ENCODE measurements around the gene FAM83D. TPM values are rescaled to one million over a fixed set of nuclear protein-coding genes. Genes with fewer than 3 reads are reported as not detected.

Gene FAM83D, protein sequence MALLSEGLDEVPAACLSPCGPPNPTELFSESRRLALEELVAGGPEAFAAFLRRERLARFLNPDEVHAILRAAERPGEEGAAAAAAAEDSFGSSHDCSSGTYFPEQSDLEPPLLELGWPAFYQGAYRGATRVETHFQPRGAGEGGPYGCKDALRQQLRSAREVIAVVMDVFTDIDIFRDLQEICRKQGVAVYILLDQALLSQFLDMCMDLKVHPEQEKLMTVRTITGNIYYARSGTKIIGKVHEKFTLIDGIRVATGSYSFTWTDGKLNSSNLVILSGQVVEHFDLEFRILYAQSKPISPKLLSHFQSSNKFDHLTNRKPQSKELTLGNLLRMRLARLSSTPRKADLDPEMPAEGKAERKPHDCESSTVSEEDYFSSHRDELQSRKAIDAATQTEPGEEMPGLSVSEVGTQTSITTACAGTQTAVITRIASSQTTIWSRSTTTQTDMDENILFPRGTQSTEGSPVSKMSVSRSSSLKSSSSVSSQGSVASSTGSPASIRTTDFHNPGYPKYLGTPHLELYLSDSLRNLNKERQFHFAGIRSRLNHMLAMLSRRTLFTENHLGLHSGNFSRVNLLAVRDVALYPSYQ
- total RNA-seq = 10 to 100 TPM; 24.9 to 25.6 TPM

DNA sequence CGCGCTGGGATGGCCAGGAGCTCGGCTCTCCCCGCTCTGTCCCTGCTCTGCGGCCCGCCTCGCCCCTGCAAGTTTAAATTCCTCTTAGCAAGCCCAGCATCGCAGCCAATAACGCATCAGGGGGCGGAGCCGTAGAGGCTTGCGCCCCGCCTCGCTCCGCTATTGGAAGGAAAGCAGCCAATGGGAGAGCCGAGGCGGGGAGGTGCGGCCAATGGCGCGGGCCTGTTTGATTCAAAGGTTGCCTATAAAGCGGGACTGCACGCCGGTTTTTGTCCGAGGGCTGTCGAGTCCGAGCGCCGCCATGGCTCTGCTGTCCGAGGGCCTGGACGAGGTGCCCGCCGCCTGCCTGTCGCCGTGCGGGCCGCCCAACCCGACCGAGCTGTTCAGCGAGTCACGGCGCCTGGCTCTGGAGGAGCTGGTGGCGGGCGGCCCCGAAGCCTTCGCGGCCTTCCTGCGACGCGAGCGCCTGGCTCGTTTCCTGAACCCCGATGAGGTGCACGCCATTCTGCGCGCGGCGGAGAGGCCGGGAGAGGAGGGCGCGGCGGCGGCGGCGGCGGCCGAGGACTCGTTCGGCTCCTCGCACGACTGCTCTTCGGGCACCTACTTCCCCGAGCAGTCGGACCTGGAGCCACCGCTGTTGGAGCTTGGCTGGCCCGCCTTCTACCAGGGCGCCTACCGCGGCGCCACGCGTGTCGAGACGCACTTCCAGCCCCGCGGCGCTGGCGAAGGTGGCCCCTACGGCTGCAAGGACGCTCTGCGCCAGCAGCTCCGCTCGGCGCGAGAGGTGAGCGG, at the start of gene FAM83D:
Gene FAM83D, plus strand, starts transcription at position 276 of the 792 bp plus-strand sequence. Its CDS starts 26 bp downstream, at position 302.
- ATAC-seq (peak; percentile 95), DNase-seq (peak; percentile 98)
- no peaks in the 10 kb centered on the region for H3K27me3 Mint-ChIP-seq (ENCODE audit: low read depth)
- no peaks in the 10 kb centered on the region for H3K9me3 Mint-ChIP-seq (ENCODE audit: insufficient read depth)
- H3K36me3 Mint-ChIP-seq (ENCODE audit: low read depth) = peaks cover 42% of the 10 kb centered on the region
- peak within 1 kb of the TSS; percentile 84 for H3K27ac Mint-ChIP-seq
- CTCF ChIA-PET = interaction anchor here (0.6 to 4.6 kb wide), 24 partner anchors 9 to 127 kb away, joined by 3 to 40 read pairs (median 4); partner anchors contain the start of genes DHX35 and PPP1R16B
- POLR2A ChIA-PET = interaction anchor here (0.6 to 3.2 kb wide), 10 partner anchors 13 to 367 kb away, joined by 3 to 25 read pairs (median 3); partner anchors contain the start of genes DHX35 and PPP1R16B
- peaks cover 38% of the 10 kb centered on the region for H3K4me1 Mint-ChIP-seq (ENCODE audit: low read depth)
- peak within 1 kb of the TSS; percentile 91 for H3K4me3 Mint-ChIP-seq

DNA sequence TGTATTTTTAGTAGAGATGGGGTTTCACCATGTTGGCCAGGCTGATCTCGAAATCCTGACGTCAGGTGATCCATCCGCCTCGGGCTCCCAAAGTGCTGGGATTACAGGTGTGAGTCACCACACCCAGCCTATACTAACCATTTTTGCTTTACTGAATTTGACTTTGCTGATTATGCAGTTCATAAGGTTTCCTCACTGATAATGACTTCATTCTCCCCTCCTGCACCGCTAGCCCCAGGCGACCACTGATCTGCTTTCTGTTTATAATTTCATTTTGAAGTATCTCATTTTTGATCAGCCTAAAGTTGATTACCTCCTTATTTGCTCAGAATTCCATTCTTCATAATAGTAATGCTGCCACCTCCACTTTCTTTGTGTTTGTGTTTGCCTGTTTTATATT, 48.7 kb upstream of the FAM83D start:
- no peak for DNase-seq
- no peaks in the 10 kb centered on the region for H3K27me3 Mint-ChIP-seq (ENCODE audit: low read depth)
- no peak overlapping the region for H3K4me3 Mint-ChIP-seq
- no peaks in the 10 kb centered on the region for H3K9me3 Mint-ChIP-seq (ENCODE audit: insufficient read depth)
- H3K4me1 Mint-ChIP-seq (ENCODE audit: low read depth) = peaks cover 92% of the 10 kb centered on the region
- ChIA-PET CTCF (interaction anchor here (1.4 kb wide), 1 partner anchor 10 kb away, joined by 5 read pairs; no protein-coding TSS in a partner anchor), POLR2A (interaction anchor here (2.6 kb wide), 1 partner anchor 13 kb away, joined by 13 read pairs; no protein-coding TSS in a partner anchor)
- H3K27ac Mint-ChIP-seq = no peak overlapping the region
- no peak for ATAC-seq
- H3K36me3 Mint-ChIP-seq (ENCODE audit: low read depth) = peaks cover 48% of the 10 kb centered on the region

DNA sequence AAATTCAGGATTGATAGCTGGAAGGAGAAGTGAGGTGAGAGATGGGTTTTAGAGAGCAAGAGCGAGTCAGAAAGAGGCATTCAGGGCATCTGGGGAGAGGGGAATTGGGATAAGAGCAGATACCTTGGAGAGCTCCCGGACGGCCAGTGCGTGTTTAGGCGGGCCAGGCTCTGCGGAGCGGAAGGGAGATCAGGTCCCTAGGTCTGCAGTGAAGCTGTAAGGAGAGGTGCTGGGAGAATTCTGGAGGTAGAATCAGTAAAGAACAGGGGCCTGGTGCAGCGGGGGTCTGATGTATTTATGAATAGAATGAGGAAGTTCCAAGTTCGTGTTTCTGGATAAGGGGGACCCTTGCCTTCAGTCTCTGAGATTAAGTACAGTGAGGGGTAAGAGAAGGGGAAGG, 47.4 kb upstream of the FAM83D start:
- peak overlapping the region; percentile 43 for H3K27ac Mint-ChIP-seq
- no peak for ATAC-seq

DNA sequence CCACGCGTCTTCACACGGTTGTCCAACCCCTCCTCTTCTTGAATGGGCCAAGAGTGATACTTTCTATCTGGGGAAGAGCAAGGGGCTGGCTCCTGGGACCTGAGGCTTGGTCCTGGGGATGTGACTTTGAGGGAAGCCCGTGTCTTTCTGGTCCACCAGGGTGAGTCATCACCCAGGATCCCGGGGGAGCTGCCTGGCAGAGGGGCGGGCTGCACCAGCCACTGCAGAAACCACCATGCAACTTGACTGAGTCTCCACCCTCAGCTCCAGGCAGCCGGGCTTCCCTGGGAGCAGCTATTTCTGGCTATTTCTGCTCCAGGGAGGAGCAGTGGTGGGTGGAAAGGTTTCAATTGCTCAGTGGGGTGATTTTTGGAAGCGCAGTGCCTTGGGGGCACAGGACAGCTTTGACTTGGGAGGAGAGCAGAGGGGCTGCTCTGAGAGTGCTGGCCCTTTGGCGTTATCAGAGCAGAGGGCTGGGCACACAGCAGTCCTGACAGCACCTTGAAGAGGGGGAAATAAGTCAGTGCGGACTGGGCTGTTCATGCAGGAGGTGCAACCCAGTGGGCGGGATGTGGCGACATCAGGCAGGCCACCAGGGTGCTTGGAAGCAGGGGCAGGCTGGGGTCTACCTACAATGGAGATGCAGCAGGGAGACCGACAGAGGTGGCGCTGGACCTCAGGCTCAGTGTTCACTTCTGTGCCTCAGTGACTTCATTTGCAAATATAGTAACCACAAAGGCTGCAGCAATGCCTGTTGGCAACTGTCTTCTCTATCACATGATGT, 45.1 kb upstream of the FAM83D start:
- Mint-ChIP-seq H3K4me1 (ENCODE audit: low read depth) (peaks cover 72% of the 10 kb centered on the region), H3K36me3 (ENCODE audit: low read depth) (peaks cover 45% of the 10 kb centered on the region), H3K4me3 (no peak overlapping the region), H3K9me3 (ENCODE audit: insufficient read depth) (no peaks in the 10 kb centered on the region), H3K27me3 (ENCODE audit: low read depth) (no peaks in the 10 kb centered on the region), H3K27ac (peak overlapping the region; percentile 60)
- DNase-seq = no peak
- ATAC-seq = no peak
- POLR2A ChIA-PET = interaction anchor here (1.1 to 1.7 kb wide), 2 partner anchors 9 to 12 kb away, joined by 3 read pairs; no protein-coding TSS in a partner anchor
- CTCF ChIA-PET = interaction anchor here (1.1 to 3.4 kb wide), 4 partner anchors 9 to 74 kb away, joined by 4 to 23 read pairs (median 9); no protein-coding TSS in a partner anchor

More for the DNA sequence above, 47.4 kb upstream of the FAM83D start:
- POLR2A ChIA-PET = interaction anchor here (0.5 to 1.9 kb wide), 3 partner anchors 9 to 112 kb away, joined by 3 to 6 read pairs (median 4); partner anchors contain the start of gene PPP1R16B
- Mint-ChIP-seq H3K9me3 (ENCODE audit: insufficient read depth) (no peaks in the 10 kb centered on the region), H3K4me1 (ENCODE audit: low read depth) (peaks cover 91% of the 10 kb centered on the region), H3K36me3 (ENCODE audit: low read depth) (peaks cover 47% of the 10 kb centered on the region), H3K27me3 (ENCODE audit: low read depth) (no peaks in the 10 kb centered on the region), H3K4me3 (no peak overlapping the region)
- CTCF ChIA-PET = interaction anchor here (0.6 to 2.2 kb wide), 5 partner anchors 14 to 74 kb away, joined by 3 to 13 read pairs (median 4); partner anchors contain the start of gene PPP1R16B
- DNase-seq = no peak

DNA sequence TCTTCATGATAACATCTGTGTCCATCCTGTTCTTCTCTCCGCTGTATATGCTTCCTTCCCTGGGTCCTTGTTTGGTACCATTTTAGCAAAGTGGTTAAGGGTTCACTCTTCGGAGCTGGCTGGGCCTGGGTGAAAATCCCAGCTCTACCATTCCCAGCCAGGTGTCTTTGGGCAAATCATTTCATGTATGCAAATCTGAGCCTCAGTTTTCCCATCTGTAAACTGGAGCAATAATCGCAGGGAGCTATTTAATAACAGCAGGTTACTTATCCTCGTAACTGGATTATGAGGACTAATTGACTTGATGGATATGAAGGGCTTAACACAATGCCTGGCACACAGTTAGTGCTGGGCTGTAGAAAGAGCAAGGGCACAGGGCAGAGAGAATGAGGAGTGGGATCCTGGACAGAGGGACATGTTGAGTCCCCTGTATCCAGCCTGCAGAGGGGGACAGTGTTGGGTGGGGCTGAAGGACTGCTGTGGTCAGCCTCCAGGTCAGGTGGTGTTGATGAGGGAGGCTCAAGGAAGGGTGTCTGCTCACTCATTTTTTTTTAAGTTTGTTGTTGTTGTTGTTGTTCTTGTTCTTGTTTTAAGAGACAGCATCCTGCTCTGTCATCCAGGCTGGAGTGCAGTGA, 44.3 kb upstream of the FAM83D start:
- H3K4me3 Mint-ChIP-seq = no peak overlapping the region
- H3K36me3 Mint-ChIP-seq (ENCODE audit: low read depth) = peaks cover 47% of the 10 kb centered on the region
- no peak for ATAC-seq
- H3K27ac Mint-ChIP-seq = peak overlapping the region; percentile 80
- no peaks in the 10 kb centered on the region for H3K9me3 Mint-ChIP-seq (ENCODE audit: insufficient read depth)
- no peak for DNase-seq
- peaks cover 66% of the 10 kb centered on the region for H3K4me1 Mint-ChIP-seq (ENCODE audit: low read depth)
- H3K27me3 Mint-ChIP-seq (ENCODE audit: low read depth) = no peaks in the 10 kb centered on the region
- ChIA-PET POLR2A (interaction anchor here (1.1 to 1.7 kb wide), 2 partner anchors 8 to 11 kb away, joined by 3 read pairs; no protein-coding TSS in a partner anchor), CTCF (interaction anchor here (0.9 to 3.4 kb wide), 5 partner anchors 10 to 75 kb away, joined by 3 to 23 read pairs (median 4); partner anchors contain the start of gene FAM83D)

DNA sequence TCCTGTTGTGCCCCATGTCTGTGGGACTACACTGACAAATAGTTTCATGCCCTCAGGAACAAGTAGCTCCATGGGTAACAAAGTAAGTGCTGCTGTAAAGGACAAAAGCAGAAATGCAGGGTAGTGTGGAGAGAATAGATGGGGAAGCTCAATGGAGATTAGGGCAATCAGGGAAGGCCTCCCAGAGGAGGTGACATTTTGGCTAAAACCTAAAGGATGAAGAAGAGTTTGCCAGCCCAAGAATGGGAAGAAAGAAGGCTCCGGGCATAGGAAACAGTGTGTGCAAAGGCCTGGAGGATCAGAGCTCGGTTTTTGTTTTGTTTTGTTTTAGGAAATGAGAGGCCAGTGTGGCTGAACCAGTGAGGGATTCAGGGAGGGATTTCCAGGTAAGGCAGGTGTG, 43.6 kb upstream of the FAM83D start:
- ATAC-seq (no peak), DNase-seq (no peak)
- peak overlapping the region; percentile 6 for H3K4me3 Mint-ChIP-seq
- CTCF ChIA-PET = interaction anchor here (0.9 to 3.4 kb wide), 6 partner anchors 10 to 76 kb away, joined by 3 to 23 read pairs (median 6); partner anchors contain the start of gene FAM83D
- H3K9me3 Mint-ChIP-seq (ENCODE audit: insufficient read depth) = no peaks in the 10 kb centered on the region
- no peaks in the 10 kb centered on the region for H3K27me3 Mint-ChIP-seq (ENCODE audit: low read depth)
- POLR2A ChIA-PET = interaction anchor here (1.1 to 2.2 kb wide), 4 partner anchors 8 to 76 kb away, joined by 3 to 16 read pairs (median 4); partner anchors contain the start of gene PPP1R16B
- peaks cover 49% of the 10 kb centered on the region for H3K36me3 Mint-ChIP-seq (ENCODE audit: low read depth)
- peaks cover 65% of the 10 kb centered on the region for H3K4me1 Mint-ChIP-seq (ENCODE audit: low read depth)
- peak overlapping the region; percentile 80 for H3K27ac Mint-ChIP-seq

DNA sequence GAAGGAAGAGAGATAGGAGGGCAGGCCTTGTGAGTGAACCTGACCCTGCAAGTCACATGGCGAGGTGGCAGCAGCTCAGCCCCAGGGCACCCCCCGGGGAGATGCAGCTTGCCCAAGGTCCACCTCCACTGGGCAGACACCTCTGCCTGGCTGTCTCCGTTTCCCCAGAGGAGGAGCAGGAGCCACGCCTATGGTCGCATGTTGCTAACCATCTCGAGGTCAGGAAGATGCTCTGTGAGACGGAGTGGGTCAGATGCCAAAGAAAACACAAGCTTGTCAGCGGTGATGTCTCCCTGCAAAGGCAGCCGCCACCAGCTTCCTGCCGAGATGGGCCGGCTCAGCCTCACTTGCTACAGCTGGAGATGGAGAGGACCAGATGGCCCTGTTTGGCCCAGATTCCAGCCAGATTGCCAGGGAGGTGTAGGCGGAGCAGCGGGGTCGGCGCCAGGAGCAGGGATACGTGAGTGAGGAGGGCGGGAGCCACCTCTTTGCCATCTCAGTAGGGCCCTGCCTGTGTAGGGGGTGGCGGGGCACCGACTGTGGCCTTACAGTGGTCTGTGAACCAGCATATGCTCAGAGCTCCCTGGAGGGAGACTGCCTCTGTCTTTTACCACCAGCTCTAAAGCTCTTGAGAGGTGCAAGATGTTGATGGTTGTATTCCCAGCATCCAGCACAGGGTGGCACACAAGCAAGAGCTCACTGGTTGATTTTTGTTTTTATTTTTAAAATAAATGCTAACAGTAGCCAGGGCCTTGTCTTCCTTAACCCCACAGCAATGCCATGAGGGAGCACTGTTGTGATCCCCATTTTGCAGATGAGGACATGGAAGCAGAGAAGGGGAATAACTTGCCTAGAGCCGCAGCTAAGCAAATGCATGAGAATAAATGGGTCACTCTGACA, 42.9 kb upstream of the FAM83D start:
- peaks cover 46% of the 10 kb centered on the region for H3K36me3 Mint-ChIP-seq (ENCODE audit: low read depth)
- ATAC-seq (peak; percentile 35), DNase-seq (no peak)
- H3K4me3 Mint-ChIP-seq = peak overlapping the region; percentile 6
- peak overlapping the region; percentile 80 for H3K27ac Mint-ChIP-seq
- no peaks in the 10 kb centered on the region for H3K27me3 Mint-ChIP-seq (ENCODE audit: low read depth)
- POLR2A ChIA-PET = interaction anchor here (1.0 to 2.2 kb wide), 4 partner anchors 7 to 77 kb away, joined by 3 to 16 read pairs (median 4); partner anchors contain the start of gene PPP1R16B
- no peaks in the 10 kb centered on the region for H3K9me3 Mint-ChIP-seq (ENCODE audit: insufficient read depth)
- CTCF ChIA-PET = interaction anchor here (0.8 to 3.4 kb wide), 8 partner anchors 9 to 93 kb away, joined by 3 to 23 read pairs (median 4); partner anchors contain the start of gene FAM83D
- peaks cover 62% of the 10 kb centered on the region for H3K4me1 Mint-ChIP-seq (ENCODE audit: low read depth)

DNA sequence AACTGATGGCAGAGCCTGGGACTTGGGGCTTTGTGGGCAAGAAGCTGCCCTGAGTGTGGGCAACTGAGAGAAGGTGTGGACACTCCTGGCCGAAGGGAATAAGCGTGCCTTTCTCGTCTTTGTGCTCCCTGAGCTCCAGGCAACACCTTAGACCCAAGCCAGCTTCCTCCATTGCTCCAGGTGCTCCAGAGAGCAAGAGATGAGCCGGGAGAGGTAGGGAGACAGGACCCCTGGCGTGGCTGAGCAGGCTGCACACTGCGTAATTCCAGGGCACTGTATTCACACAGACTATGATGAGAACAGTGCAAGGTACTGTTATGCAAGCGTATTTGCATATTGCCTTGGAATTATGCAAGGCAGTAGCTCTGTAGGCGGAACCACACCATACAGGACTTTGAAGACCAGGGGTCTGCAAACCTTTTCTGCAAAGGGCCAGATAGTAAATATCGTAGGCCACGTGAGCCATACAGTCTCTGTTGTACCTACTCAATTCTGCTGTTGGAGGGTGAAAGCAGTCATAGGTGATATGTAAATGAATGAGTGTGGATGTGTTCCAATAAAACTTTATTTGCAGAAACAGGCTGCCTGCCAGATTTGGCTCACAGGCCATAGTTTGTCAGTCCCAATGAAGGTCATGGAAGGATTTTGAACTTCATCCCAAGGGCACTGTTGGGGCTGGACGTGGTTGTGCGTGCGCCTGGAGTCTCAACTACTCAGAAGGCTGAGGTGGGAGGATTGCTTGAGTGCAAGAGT, 42.1 kb upstream of the FAM83D start:
- Mint-ChIP-seq H3K27ac (peak overlapping the region; percentile 54), H3K36me3 (ENCODE audit: low read depth) (peaks cover 44% of the 10 kb centered on the region), H3K4me1 (ENCODE audit: low read depth) (peaks cover 57% of the 10 kb centered on the region), H3K9me3 (ENCODE audit: insufficient read depth) (no peaks in the 10 kb centered on the region), H3K4me3 (no peak overlapping the region), H3K27me3 (ENCODE audit: low read depth) (no peaks in the 10 kb centered on the region)
- ChIA-PET POLR2A (interaction anchor here (1.0 to 2.2 kb wide), 3 partner anchors 10 to 78 kb away, joined by 3 to 16 read pairs (median 4); partner anchors contain the start of gene PPP1R16B), CTCF (interaction anchor here (0.6 to 3.4 kb wide), 7 partner anchors 8 to 94 kb away, joined by 3 to 23 read pairs (median 4); no protein-coding TSS in a partner anchor)
- ATAC-seq (no peak), DNase-seq (no peak)

DNA sequence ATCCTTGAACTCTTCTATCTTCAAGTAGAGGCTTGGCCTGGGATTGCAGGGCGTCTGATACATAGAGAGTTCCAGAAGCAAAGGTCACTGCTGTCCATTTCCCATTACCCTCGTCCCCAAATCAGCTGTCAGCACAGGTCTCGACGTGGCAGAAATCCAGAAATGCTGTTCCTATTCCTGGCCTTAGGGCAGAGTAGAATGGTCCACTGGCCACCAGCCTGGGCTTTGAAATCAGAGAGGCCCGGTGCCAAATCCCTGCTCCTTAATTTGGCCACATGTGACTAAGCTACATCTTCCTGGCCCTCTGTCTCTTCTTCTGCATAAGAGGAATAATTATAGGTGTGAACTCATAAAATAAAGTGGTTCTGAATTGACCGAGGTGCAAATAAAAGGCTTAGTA, 40.9 kb upstream of the FAM83D start:
- Mint-ChIP-seq H3K27ac (no peak overlapping the region), H3K9me3 (ENCODE audit: insufficient read depth) (no peaks in the 10 kb centered on the region), H3K4me1 (ENCODE audit: low read depth) (peaks cover 55% of the 10 kb centered on the region), H3K27me3 (ENCODE audit: low read depth) (no peaks in the 10 kb centered on the region), H3K4me3 (no peak overlapping the region), H3K36me3 (ENCODE audit: low read depth) (peaks cover 42% of the 10 kb centered on the region)
- POLR2A ChIA-PET = no interaction called here
- CTCF ChIA-PET = no interaction called here
- ATAC-seq (no peak), DNase-seq (no peak)
